HK-2 (cell line): ENCODE data around the gene GGT7.
"Not testable (repeated sequence)": the region's sequence is repeated elsewhere in the genome, so short reads cannot be mapped to it uniquely, and the experiment has no call there.

Source experiments
- DNase-seq: peaks from one replicate; pipeline ENCODE4 v3.0.0-alpha.2; 2018; ENCODE audit not compliant: unreplicated experiment

GGT7 gene

GRCh38 chr20:34881689-34882088, 9.0 kb upstream of the GGT7 start:
- DNase-seq = no peak

GRCh38 chr20:34880971-34881370, 8.3 kb upstream of the GGT7 start:
- not testable (repeated sequence) for DNase-seq

- DNase-seq = no peak
Measured at GRCh38 chr20:34880215-34880850, 7.7 kb upstream of the GGT7 start.

GRCh38 chr20:34876406-34877282, 4.0 kb upstream of the GGT7 start, which contains the start of gene ACSS2:
TSS of gene ACSS2 (plus strand) at chr20:34876612. CDS start at chr20:34876646, 34 bp downstream.
- peak; percentile 100 for DNase-seq

DNA sequence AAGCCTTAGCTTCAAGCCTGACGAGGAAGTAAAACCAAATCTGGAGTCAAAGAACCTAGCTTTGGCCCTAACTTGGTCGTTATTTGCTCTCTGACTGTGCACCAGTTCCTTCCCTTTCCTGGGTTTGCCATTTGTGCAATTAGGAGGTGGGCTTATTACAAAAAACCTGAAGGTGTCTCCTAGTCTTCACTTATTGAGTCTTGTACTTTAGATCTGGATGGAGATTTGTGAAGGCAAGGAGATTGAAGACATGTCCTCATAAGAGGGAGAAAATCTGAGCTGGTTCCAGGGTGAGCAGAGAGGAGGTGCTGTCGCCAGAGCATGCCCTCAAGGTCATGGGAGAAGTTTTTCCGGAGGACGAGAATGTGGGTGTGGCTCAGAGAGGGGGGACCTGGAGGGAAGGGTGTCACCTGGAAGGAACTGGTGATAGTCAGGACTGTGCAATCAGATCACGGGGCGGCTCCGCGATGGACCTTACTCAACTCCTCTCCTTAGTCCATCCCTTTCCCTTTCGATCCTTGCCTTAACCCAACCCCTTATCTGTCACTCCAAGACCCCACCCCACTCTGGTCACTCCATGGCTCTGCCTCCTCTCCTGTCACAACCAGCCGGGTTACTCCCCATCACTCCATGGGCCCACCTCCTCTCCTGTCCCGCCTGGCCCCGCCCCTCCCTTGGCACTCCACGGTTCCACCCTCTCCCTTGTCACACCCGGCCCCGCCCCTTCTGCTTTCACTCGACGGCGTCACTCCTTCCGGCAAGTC, 3.2 kb upstream of the GGT7 start:
- DNase-seq = no peak

- DNase-seq = peak; percentile 76
Measured at GRCh38 chr20:34874094-34874654, 1.5 kb upstream of the GGT7 start.

DNA sequence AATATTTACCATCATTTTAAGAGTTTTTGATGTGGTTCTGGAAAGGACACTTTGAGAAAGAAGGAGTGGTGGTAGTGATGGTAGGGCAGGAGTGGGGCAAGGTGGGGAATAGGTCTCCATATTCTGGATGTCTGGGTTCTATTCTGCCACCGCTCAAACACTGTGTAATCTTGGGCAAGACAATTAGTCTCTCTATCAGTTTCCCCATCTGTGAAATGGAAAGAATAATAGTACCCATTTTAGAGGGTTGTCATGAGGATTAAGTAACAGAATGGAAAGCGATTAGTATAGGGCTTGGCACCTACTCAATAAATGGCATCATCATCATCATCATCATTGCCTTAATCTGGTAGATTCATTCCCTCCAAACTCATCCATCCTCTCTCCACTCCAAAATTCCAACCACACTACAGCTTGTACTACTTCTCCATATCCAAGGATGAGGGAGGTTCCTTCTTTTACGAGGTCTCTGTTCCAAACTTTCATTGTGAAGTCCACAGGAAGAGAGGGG, 982 bp upstream of the GGT7 start:
- DNase-seq = no peak

- no peak for DNase-seq
Measured at GRCh38 chr20:34871966-34872621, 562 bp downstream of the GGT7 start.

- no peak for DNase-seq
Measured at GRCh38 chr20:34871320-34871926, 1.2 kb downstream of the GGT7 start.

GRCh38 chr20:34864216-34864615, 8.4 kb downstream of the GGT7 start:
- no peak for DNase-seq

GRCh38 chr20:34863421-34863965, 9.2 kb downstream of the GGT7 start:
- DNase-seq = no peak

GRCh38 chr20:34862724-34863123, 9.9 kb downstream of the GGT7 start:
- DNase-seq = no peak

DNA sequence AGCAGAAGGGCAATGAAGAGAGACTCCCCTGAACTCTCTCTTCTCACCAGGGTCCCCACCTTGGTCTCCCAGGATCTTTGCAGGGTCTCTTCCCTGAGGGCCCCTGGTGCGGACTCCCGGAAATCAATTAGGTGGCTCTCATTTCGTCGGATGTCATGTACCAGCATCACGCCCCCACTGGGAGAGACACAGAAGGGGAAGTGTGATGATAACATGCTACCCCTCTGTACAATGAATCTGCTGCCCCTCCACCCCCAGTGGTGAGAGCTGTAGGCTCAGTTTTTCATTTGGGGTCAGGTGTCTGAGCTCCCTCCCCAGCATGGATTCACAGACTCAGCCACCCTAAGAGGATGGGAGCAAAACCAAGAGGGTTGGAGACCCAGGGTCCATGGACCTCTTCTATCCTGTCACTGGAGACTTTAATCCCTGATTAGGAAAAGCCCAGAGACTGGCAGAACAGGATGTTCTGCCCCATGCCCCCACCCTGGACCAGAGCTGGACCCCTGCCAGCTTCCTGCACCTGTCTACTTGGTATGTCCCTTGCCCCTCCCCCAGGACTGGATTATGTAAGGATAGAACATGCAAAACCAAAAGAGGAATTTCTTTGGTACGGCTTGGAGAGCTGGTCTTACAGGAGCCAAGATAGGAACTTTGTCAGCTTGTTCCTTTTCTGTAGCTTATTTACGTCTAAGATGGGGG, 11.1 kb downstream of the GGT7 start:
- no peak for DNase-seq

DNA sequence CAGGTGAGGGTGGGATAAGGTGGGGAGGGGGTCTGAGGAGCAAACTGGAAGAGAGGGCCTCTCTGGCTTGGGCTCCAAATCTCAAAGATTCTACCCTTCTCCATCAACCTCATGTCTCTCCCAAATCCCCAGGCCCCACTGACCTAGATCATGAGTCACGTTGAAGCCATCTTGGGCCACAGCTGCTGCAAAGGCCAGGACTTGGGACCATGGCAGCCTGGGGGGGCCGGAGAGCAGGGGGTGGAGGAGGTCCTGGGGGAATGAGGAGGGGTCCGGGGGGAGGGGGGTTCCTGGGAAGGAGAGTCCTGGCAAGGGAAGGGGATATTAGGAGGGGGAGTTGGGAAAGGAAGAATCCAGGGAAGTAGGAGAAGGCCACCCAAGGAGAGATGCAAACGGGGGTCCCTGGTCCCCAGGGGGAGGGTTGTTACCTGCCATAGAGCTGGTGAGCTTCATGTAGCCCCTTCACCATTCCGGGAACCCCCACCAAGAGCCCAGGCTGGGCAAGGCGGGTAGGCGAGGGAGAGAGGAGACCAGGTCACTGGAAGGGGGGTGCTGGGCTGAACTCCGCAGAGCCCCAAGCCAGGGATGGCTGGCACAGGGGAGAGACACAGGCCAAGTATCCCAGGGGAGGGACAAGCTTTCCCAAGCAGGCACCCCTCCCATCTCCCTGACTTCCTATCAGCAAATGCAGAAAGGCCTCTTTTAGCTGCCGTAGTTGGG, 12.7 kb downstream of the GGT7 start:
- DNase-seq = no peak

DNA sequence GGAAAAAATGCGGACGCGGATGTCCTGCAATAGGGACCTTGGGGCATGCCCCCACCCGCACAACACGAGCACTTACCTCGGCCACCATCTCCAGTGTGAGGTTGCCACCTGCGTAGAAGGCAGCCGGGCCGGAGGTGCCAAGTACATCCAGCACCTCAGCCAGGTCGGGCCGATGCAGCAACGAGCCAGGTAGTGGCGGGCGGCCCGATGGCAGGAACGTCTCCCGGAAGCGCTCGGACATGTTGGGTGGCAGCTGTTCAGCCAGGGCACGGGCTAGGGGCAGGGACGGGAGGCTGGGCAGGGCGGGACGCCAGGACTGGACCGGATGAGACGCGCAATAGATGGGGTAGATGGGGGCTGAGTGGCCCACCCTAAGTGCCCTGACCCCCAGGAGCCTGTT, 13.3 kb downstream of the GGT7 start:
- no peak for DNase-seq

DNA sequence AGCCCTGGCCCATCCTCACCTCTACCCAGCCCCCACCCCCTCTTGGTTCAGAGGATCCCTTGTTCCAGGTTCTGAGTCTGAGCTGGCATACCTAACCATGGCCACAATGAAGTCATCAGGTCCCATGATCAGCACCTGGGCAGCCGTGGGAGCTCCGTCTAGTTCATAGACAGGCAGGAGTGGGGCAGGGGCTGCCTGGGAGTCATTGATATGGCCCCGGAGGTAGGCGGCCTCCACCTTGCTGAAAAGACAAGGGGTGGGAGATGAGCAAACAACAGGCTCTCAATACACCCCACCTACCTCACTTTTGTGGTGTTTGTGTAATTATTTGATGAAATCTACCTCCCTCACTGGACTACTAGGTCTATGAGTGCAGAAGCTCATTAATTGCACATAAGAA, 20.4 kb downstream of the GGT7 start:
- DNase-seq = peak; percentile 22

- DNase-seq = no peak
Measured at GRCh38 chr20:34850969-34851368, 21.7 kb downstream of the GGT7 start.

GRCh38 chr20:34849778-34850177, 22.9 kb downstream of the GGT7 start:
- no peak for DNase-seq

- no peak for DNase-seq
Measured at GRCh38 chr20:34848597-34848996, 24.1 kb downstream of the GGT7 start.
